Stomach (tissue), 19 donors: Measurements from ENCODE around the gene NPFF. TPM values are rescaled to one million over a fixed set of nuclear protein-coding genes. Genes with fewer than 3 reads are reported as not detected.
"Not testable (repeated sequence)": the region's sequence is repeated elsewhere in the genome, so short reads cannot be mapped to it uniquely, and the experiment has no call there.

ENCODE experiments used
- DNase-seq, 2 donors: peaks; one replicate each; pipeline versions ENCODE4 v3.0.0 to v3.0.0-alpha.2; 2013 to 2019
- H3K27ac ChIP-seq, 5 donors: fragments of 200-600 bp in 4 of 5; sonication (generic) in 4 of 5; one replicate each; pipeline ENCODE4 v1.5.1; 2013 to 2019; ENCODE audit warnings: mild to moderate bottlenecking in 1 of 5, moderate library complexity in 1 of 5
- H3K27me3 ChIP-seq, 3 donors: fragments of 200-600 bp; sonication (generic); one replicate each; pipeline ENCODE4 v1.5.1; 2017 to 2019; ENCODE audit warnings: mixed run types in 1 of 3
- H3K36me3 ChIP-seq, 4 donors: fragments of 200-600 bp; sonication (generic); 1 replicate in 3 of 4; 2 replicates in 1 of 4; pipeline ENCODE4 v1.5.1; 2016 to 2019
- H3K4me1 ChIP-seq, 4 donors: fragments of 200-600 bp; sonication (generic); one replicate each; pipeline ENCODE4 v1.5.1; 2016 to 2019
- H3K4me3 ChIP-seq, 4 donors: fragments of 200-600 bp; sonication (generic) in 3 of 4; one replicate each; pipeline ENCODE4 v1.5.1; 2016 to 2019; ENCODE audit warnings: mild to moderate bottlenecking in 1 of 4
- H3K9me3 ChIP-seq, 4 donors: fragments of 200-600 bp; sonication (generic); one replicate each; pipeline ENCODE4 v1.5.1; 2016 to 2019
- CTCF ChIP-seq, 7 experiments: fragments of 450-650 bp in 4 of 7; fragments of 200-600 bp in 3 of 7; sonication (generic) in 3 of 7; IDR thresholded peaks; one replicate each; pipeline ENCODE4 v1.5.1; 2016 to 2019; ENCODE audit warnings: antibody characterized with exemption in 7 of 7, control low read depth in 2 of 7, mild to moderate bottlenecking in 1 of 7
- EP300 ChIP-seq: sonication (generic); formaldehyde crosslinking; IDR thresholded peaks from one replicate; pipeline ENCODE4 v1.6.1; 2017; ENCODE audit warnings: antibody characterized with exemption
- POLR2A ChIP-seq, 4 donors: fragments of 450-650 bp; IDR thresholded peaks; one replicate each; pipeline ENCODE4 v1.6.1; 2016; ENCODE audit warnings: antibody characterized with exemption in 4 of 4, control low read depth in 2 of 4, mild to moderate bottlenecking in 1 of 4, moderate library complexity in 1 of 4
- POLR2AphosphoS5 ChIP-seq, 3 donors: sonication (generic); formaldehyde crosslinking; IDR thresholded peaks; one replicate each; pipeline ENCODE4 v1.6.1; 2016; ENCODE audit warnings: antibody characterized with exemption in 3 of 3
- WGBS, 5 donors: extraction: QIAGEN DNeasy Blood & Tissue Kit in 3 of 5; methylation state at CpG; one replicate each; pipeline versions ENCODE4 v1.1.5 to v1.1.7; 2013 to 2018; 5-methylcytosine and 5-hydroxymethylcytosine counted together
- intact Hi-C: fragments of 100-400 bp; cut with DNase I; formaldehyde crosslinking; loops from one replicate; pipeline ENCODE4 v1.15.1; 2023; ENCODE audit warnings: low total_unique reads
- long read RNA-seq, 10 donors: transcript quantifications; one replicate each; lab custom pipeline, GENCODE V29; 2026
- polyA plus RNA-seq, 3 donors: library from polyadenylated mRNA; stranded (reverse); fragments of 200-250 nt; gene quantifications; one replicate each; pipeline ENCODE4 v1.2.3, GENCODE V29; 2013
- total RNA-seq, 5 donors: library from RNA; depleted of rRNA; stranded (reverse); fragments of >200 nt; gene quantifications; one replicate each; pipeline versions ENCODE4 v1.1.0 to v1.2.3, GENCODE V29; 2014 to 2016
- donor health status: healthy with polysubstance abuse.
- donor health status: Bipolar disorder and iron deficiency.
- donor health status: healthy.

Gene NPFF
- not detected for total RNA-seq
- polyA plus RNA-seq: not detected
- long read RNA-seq, donor 1: 0 reads
- long read RNA-seq, donor 2: 0 reads
- long read RNA-seq, donor 3: 0 reads
- long read RNA-seq, donor 4: 0 reads
- long read RNA-seq, donor 5: 0 reads
- long read RNA-seq, donor 6: 0 reads
- long read RNA-seq, donor 7: 0 reads
- long read RNA-seq, donor 8: 0 reads
- long read RNA-seq, donor 9: 0 reads
- long read RNA-seq, donor 10: 0 reads

- Histone ChIP-seq H3K27ac (peak within 1 kb of the TSS in 2 of 5 donors; percentile 46 to 60), H3K4me1 (peaks cover 8 to 25% (median 24%) of the 10 kb centered on the region in 4 donors), H3K4me3 (no peak within 1 kb of the TSS), H3K9me3 (no peaks in the 10 kb centered on the region), H3K36me3 (peaks cover 18 to 70% (median 66%) of the 10 kb centered on the region in 4 donors), H3K27me3 (no peaks in the 10 kb centered on the region)
- intact Hi-C loops: no loop called here
- no peak for TF ChIP-seq POLR2AphosphoS5 (IDR thresholded peaks at IDR 0.05)
- no peak for TF ChIP-seq CTCF (IDR thresholded peaks at IDR 0.05)
- TF ChIP-seq POLR2A (IDR thresholded peaks at IDR 0.05): no peak
- no peak for TF ChIP-seq EP300
- DNase-seq: peak in 1 of 2 donors; percentile 5
- WGBS, 5 donors: 84 to 92% (median 91%) methylated on average over 9 of the region's 9 CpGs
These were observed at the start of gene NPFF for GRCh38 chr12:53506881-53507602. Gene NPFF (minus strand): TSS chr12:53507484. CDS start chr12:53507474, 10 bp downstream.

- no peak for TF ChIP-seq POLR2AphosphoS5 (IDR thresholded peaks at IDR 0.05)
- TF ChIP-seq EP300: no peak
- H3K9me3 ChIP-seq: no peaks in the 10 kb centered on the region
- peak overlapping the region in 1 of 5 donors; percentile 2 for H3K27ac ChIP-seq
- no peak for DNase-seq
- intact Hi-C loops: no loop called here
- H3K36me3 ChIP-seq: peaks cover 29 to 58% (median 48%) of the 10 kb centered on the region in 4 donors
- H3K4me3 ChIP-seq: no peak overlapping the region
- WGBS, 5 donors: 81 to 91% (median 90%) methylated on average over 13 to 14 of the region's 14 CpGs
- peaks cover 0 to 16% (median 3%) of the 10 kb centered on the region in 4 donors for H3K4me1 ChIP-seq
- no peaks in the 10 kb centered on the region for H3K27me3 ChIP-seq
These were observed 45.4 kb upstream of the NPFF start for GRCh38 chr12:53552361-53553327.

GRCh38 chr12:53551889-53552291 lies 44.6 kb upstream of the NPFF start:
- TF ChIP-seq POLR2A (IDR thresholded peaks at IDR 0.05) (no peak), CTCF (IDR thresholded peaks at IDR 0.05) (no peak), POLR2AphosphoS5 (IDR thresholded peaks at IDR 0.05) (no peak), EP300 (no peak)
- Histone ChIP-seq H3K4me1 (peaks cover 0 to 10% (median 0%) of the 10 kb centered on the region in 4 donors), H3K27me3 (no peaks in the 10 kb centered on the region), H3K4me3 (no peak overlapping the region), H3K36me3 (peaks cover 32 to 63% (median 53%) of the 10 kb centered on the region in 4 donors), H3K27ac (peak overlapping the region in 1 of 5 donors; percentile 2), H3K9me3 (no peaks in the 10 kb centered on the region)
- 62 to 95% (median 89%) methylated on average over 2 of the region's 2 CpGs for WGBS, 5 donors
- intact Hi-C loops: no loop called here
- DNase-seq: peak in 1 of 2 donors; percentile 42

GRCh38 chr12:53550595-53550994 lies 43.3 kb upstream of the NPFF start:
- no peak overlapping the region for H3K27ac ChIP-seq
- DNase-seq: no peak

GRCh38 chr12:53550131-53550530 lies 42.8 kb upstream of the NPFF start:
- H3K9me3 ChIP-seq, intact Hi-C loops, H3K27ac ChIP-seq, H3K27me3 ChIP-seq, DNase-seq, H3K4me3 ChIP-seq: not testable (repeated sequence)
- Histone ChIP-seq H3K36me3 (peaks cover 32 to 72% (median 60%) of the 10 kb centered on the region in 4 donors), H3K4me1 (peaks cover 0 to 13% (median 0%) of the 10 kb centered on the region in 4 donors)
- 98 to 99% (median 98%) methylated on average over 8 of the region's 8 CpGs for WGBS, 5 donors

More at GRCh38 chr12:53550595-53550994, 43.3 kb upstream of the NPFF start:
- intact Hi-C loops: no loop called here
- Histone ChIP-seq H3K36me3 (peaks cover 32 to 68% (median 56%) of the 10 kb centered on the region in 4 donors), H3K9me3 (no peaks in the 10 kb centered on the region), H3K27me3 (no peaks in the 10 kb centered on the region), H3K4me3 (no peak overlapping the region), H3K4me1 (peaks cover 0 to 10% (median 0%) of the 10 kb centered on the region in 4 donors)
- TF ChIP-seq POLR2AphosphoS5 (IDR thresholded peaks at IDR 0.05): no peak
- TF ChIP-seq EP300: no peak
- no peak for TF ChIP-seq CTCF (IDR thresholded peaks at IDR 0.05)
- TF ChIP-seq POLR2A (IDR thresholded peaks at IDR 0.05): no peak
- 60 to 89% (median 77%) methylated on average over 1 of the region's 1 CpG for WGBS, 5 donors

GRCh38 chr12:53548354-53548753 lies 41.1 kb upstream of the NPFF start:
- peaks cover 32 to 66% (median 65%) of the 10 kb centered on the region in 4 donors for H3K36me3 ChIP-seq
- H3K4me3 ChIP-seq, DNase-seq, H3K27me3 ChIP-seq, H3K9me3 ChIP-seq, H3K27ac ChIP-seq: not testable (repeated sequence)
- intact Hi-C loops: loop anchor here (5.0 kb wide), 1 partner anchor 129 kb away; the partner anchor contains the start of gene ATP5MC2
- H3K4me1 ChIP-seq: peaks cover 0 to 31% (median 5%) of the 10 kb centered on the region in 4 donors
- WGBS, 5 donors: 96 to 99% (median 98%) methylated on average over 6 of the region's 6 CpGs
